ENCODE results near the gene PARVA. TPM values are rescaled to one million over a fixed set of nuclear protein-coding genes. Genes with fewer than 3 reads are reported as not detected.

The PARVA gene
- total and polyA plus RNA-seq, 2 of the 8 experiments (the other 6 are each of a cell fraction or from before 2014, with no cell fraction given): 3.1 to 13.5 TPM

DNA sequence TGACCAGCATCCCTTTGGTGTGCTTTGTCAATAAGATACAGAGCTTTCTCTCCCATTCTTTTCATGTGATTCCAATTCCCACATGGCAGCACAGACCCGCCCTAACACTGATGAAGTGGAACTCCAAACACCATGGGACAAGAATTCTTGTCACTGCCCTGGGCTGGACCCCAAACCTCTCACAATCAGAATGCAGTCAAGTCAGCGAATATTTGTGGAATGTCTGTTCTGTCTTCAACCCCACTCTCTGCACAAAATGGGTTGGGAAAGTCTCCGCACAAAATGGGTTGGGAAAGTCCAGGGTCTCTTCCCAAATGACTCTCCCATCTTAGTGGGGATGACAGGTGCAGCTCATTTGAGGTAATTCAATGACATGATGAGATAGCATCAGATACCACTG is 157.9 kb downstream of the PARVA start (continued):
- TF ChIP-seq SIN3A (conservative IDR thresholded peaks at IDR 0.05 in 1 of 2, IDR thresholded peaks at IDR 0.05 in 1 of 2; ENCODE audit: low read depth in 1 of 2, low read length in 2 of 2) (no peak), MAFK (IDR thresholded peaks at IDR 0.05; ENCODE audit: low read depth, low read length) (no peak), SP2 (IDR thresholded peaks at IDR 0.05; ENCODE audit: low read length) (no peak), GTF2F1 (IDR thresholded peaks at IDR 0.05; ENCODE audit: borderline replicate concordance, low read depth, low read length) (no peak), CBX8 (IDR thresholded peaks at IDR 0.05; ENCODE audit: borderline replicate concordance, low read depth, low read length) (no peak), TBP (IDR thresholded peaks at IDR 0.05; ENCODE audit: low read depth, low read length) (no peak), BRCA1 (IDR thresholded peaks at IDR 0.05; ENCODE audit: low read depth, low read length) (no peak)

Data from H1 (cell line).